ENCODE data around the gene ROR2. TPM values are rescaled to one million over a fixed set of nuclear protein-coding genes. Genes with fewer than 3 reads are reported as not detected.

Gene ROR2
- total RNA-seq, 1 experiment from 2014 or later, result 5.9 TPM

GRCh38 chr9:91855196-91855595 is 94.8 kb downstream of the ROR2 start:
- Histone ChIP-seq H3K27me3 (ENCODE audit: control insufficient read depth, insufficient read depth, low read length) (no peaks in the 10 kb centered on the region), H3K36me3 (ENCODE audit: control insufficient read depth, insufficient read depth, low read length) (no peaks in the 10 kb centered on the region), H3K4me3 (ENCODE audit: low read depth in 2 of 2, low read length in 2 of 2) (no peak overlapping the region), H3K9me3 (ENCODE audit: control insufficient read depth, insufficient read depth, low read depth, low read length) (no peaks in the 10 kb centered on the region), H3K4me1 (ENCODE audit: control insufficient read depth, insufficient read depth, low read length) (no peaks in the 10 kb centered on the region), H3K27ac (ENCODE audit: low read length) (no peak overlapping the region)
- DNase-seq (ENCODE audit: low read depth, low spot score) (no peak), ATAC-seq (no peak)
- intact Hi-C loops (cut with micrococcal nuclease; ENCODE audit: unreplicated experiment), result no loop called here
- CTCF ChIA-PET, result no interaction called here
- no TSS peak for BruUV-seq (replicated peaks)
- in situ Hi-C loops (cut with HindIII; ENCODE audit: low pct_unique_long_range_greater_than_20kb, low sequenced_read_pairs), result no loop called here
- POLR2A ChIA-PET, result no interaction called here
- TF ChIP-seq, protein P1, sequence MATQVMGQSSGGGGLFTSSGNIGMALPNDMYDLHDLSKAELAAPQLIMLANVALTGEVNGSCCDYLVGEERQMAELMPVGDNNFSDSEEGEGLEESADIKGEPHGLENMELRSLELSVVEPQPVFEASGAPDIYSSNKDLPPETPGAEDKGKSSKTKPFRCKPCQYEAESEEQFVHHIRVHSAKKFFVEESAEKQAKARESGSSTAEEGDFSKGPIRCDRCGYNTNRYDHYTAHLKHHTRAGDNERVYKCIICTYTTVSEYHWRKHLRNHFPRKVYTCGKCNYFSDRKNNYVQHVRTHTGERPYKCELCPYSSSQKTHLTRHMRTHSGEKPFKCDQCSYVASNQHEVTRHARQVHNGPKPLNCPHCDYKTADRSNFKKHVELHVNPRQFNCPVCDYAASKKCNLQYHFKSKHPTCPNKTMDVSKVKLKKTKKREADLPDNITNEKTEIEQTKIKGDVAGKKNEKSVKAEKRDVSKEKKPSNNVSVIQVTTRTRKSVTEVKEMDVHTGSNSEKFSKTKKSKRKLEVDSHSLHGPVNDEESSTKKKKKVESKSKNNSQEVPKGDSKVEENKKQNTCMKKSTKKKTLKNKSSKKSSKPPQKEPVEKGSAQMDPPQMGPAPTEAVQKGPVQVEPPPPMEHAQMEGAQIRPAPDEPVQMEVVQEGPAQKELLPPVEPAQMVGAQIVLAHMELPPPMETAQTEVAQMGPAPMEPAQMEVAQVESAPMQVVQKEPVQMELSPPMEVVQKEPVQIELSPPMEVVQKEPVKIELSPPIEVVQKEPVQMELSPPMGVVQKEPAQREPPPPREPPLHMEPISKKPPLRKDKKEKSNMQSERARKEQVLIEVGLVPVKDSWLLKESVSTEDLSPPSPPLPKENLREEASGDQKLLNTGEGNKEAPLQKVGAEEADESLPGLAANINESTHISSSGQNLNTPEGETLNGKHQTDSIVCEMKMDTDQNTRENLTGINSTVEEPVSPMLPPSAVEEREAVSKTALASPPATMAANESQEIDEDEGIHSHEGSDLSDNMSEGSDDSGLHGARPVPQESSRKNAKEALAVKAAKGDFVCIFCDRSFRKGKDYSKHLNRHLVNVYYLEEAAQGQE (IDR thresholded peaks at IDR 0.05; ENCODE audit: insufficient read depth in 1 of 2, low read depth in 2 of 2, low read length in 1 of 2), result no peak
- no peak for TF ChIP-seq TCF7L2 (IDR thresholded peaks at IDR 0.05; ENCODE audit: low read depth, low read length)
- no peak for TF ChIP-seq SIN3A (IDR thresholded peaks at IDR 0.05; ENCODE audit: borderline replicate concordance, insufficient read depth, low read depth, low read length)
- no peak for TF ChIP-seq CTCF (IDR thresholded peaks at IDR 0.05)
- TF ChIP-seq POLR2AphosphoS5 (IDR thresholded peaks at IDR 0.05; ENCODE audit: low read depth, low read length), result no peak

DNA sequence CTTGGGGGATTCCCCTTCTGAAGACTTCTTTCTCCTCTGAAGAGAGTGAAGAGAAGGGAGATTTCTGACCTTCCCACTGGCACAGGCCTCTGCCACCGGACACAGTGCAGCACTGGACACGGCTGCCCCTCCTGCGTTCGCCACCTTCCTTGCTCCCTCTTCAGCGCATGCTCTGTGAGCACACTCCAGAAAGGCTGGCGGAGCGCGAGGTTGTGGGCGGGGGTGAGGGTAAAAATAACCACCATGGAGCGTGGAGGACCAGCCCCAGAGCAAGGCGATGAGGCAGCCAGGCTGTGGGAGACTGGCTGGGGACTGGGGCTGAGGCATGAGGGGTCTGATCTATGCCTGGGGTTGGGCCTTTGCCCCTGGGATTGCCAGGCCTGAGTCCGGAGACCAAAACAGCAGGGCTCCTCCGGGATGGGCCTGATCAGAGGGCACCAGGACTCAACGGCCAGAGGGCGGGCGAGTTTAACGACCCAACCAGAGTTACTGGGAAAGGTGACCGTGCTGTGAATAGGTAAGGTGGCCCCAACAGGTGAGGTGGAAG is 97.2 kb downstream of the ROR2 start:
- no peak overlapping the region for H3K4me3 ChIP-seq (ENCODE audit: low read depth in 2 of 2, low read length in 2 of 2)
- TF ChIP-seq, protein P1 (IDR thresholded peaks at IDR 0.05; ENCODE audit: insufficient read depth in 1 of 2, low read depth in 2 of 2, low read length in 1 of 2), result no peak
- no peak for TF ChIP-seq CTCF (IDR thresholded peaks at IDR 0.05)
- H3K4me1 ChIP-seq (ENCODE audit: control insufficient read depth, insufficient read depth, low read length), result no peaks in the 10 kb centered on the region
- in situ Hi-C loops (cut with HindIII; ENCODE audit: low pct_unique_long_range_greater_than_20kb, low sequenced_read_pairs) (no loop called here), intact Hi-C loops (cut with micrococcal nuclease; ENCODE audit: unreplicated experiment) (no loop called here)
- no peak for ATAC-seq
- DNase-seq (ENCODE audit: low read depth, low spot score), result no peak
- BruUV-seq (replicated peaks), result no TSS peak
- no peaks in the 10 kb centered on the region for H3K9me3 ChIP-seq (ENCODE audit: control insufficient read depth, insufficient read depth, low read depth, low read length)
- H3K36me3 ChIP-seq (ENCODE audit: control insufficient read depth, insufficient read depth, low read length), result no peaks in the 10 kb centered on the region
- ChIA-PET CTCF (no interaction called here), POLR2A (no interaction called here)
- no peak overlapping the region for H3K27ac ChIP-seq (ENCODE audit: low read length)
- no peaks in the 10 kb centered on the region for H3K27me3 ChIP-seq (ENCODE audit: control insufficient read depth, insufficient read depth, low read length)

Measured in Panc1 (cell line).